Measurements from ENCODE around the gene VILL. TPM values are rescaled to one million over a fixed set of nuclear protein-coding genes. Genes with fewer than 3 reads are reported as not detected.

Gene VILL
- total and polyA plus RNA-seq, 2 donors (not counting 1 experiment from before 2014, with no cell fraction given) = 2.0 to 9.4 TPM

DNA sequence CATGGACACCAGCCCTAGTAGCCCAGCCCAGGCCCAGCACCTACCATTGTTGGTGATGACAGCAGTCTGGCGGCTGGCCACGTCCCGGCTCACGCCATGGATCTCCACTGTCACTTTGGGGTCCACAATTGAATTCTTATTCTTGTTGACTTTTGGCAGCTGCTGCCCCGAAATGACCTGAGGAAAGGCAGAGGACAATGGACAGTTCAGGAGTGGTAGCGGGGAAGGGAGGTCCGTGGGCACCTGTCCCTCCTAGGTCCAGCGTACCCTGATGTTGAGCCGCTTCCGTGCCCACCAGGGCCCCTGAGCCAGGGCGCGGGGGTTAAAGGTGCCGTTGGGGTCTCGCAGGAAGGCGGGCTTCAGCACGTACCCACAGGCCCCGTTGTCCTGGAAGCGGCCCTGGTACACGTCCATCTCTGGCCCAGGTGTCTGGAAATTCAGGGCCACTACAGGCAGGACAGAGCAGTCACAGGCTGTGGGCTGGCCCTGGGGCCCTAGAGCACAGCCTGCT, 17.7 kb downstream of the VILL start:
- Histone ChIP-seq H3K27me3 (ENCODE audit: control insufficient read depth, insufficient read depth, low read length) (no peaks in the 10 kb centered on the region), H4K20me1 (ENCODE audit: control insufficient read depth, extremely low read depth, insufficient read depth, low read length) (no peaks in the 10 kb centered on the region), H2AFZ (ENCODE audit: low read length) (no peak overlapping the region), H3K36me3 (ENCODE audit: control insufficient read depth, insufficient read depth, low read length) (peaks cover 5% of the 10 kb centered on the region), H3K27ac (ENCODE audit: insufficient read depth, low read length) (no peak overlapping the region), H3K9ac (ENCODE audit: insufficient read depth, low read length) (no peak overlapping the region), H3K4me2 (ENCODE audit: extremely low read depth, insufficient read depth, low read length) (no peak overlapping the region), H3K4me1 (ENCODE audit: control insufficient read depth, extremely low read depth, insufficient read depth, low read length) (no peaks in the 10 kb centered on the region), H3K4me3 (replicated peaks in 1 of 4; ENCODE audit: control extremely low read depth in 1 of 4, insufficient read depth in 1 of 4, low read depth in 3 of 4, low read length in 4 of 4) (no peak overlapping the region), H3K79me2 (ENCODE audit: control insufficient read depth, insufficient read depth, low read length) (no peaks in the 10 kb centered on the region), H3K9me3 (ENCODE audit: control insufficient read depth, insufficient read depth, low read depth, low read length) (no peaks in the 10 kb centered on the region)
- TF ChIP-seq EZH2 (IDR thresholded peaks at IDR 0.05; ENCODE audit: low read length, missing control alignments) = no peak
- TF ChIP-seq, protein P1, sequence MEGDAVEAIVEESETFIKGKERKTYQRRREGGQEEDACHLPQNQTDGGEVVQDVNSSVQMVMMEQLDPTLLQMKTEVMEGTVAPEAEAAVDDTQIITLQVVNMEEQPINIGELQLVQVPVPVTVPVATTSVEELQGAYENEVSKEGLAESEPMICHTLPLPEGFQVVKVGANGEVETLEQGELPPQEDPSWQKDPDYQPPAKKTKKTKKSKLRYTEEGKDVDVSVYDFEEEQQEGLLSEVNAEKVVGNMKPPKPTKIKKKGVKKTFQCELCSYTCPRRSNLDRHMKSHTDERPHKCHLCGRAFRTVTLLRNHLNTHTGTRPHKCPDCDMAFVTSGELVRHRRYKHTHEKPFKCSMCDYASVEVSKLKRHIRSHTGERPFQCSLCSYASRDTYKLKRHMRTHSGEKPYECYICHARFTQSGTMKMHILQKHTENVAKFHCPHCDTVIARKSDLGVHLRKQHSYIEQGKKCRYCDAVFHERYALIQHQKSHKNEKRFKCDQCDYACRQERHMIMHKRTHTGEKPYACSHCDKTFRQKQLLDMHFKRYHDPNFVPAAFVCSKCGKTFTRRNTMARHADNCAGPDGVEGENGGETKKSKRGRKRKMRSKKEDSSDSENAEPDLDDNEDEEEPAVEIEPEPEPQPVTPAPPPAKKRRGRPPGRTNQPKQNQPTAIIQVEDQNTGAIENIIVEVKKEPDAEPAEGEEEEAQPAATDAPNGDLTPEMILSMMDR (conservative IDR thresholded peaks at IDR 0.05 in 1 of 2, IDR thresholded peaks at IDR 0.05 in 1 of 2; ENCODE audit: low read depth in 1 of 2, low read length in 2 of 2) = no peak
- DNase-seq (ENCODE audit: low read depth in 2 of 2) = no peak

DNA sequence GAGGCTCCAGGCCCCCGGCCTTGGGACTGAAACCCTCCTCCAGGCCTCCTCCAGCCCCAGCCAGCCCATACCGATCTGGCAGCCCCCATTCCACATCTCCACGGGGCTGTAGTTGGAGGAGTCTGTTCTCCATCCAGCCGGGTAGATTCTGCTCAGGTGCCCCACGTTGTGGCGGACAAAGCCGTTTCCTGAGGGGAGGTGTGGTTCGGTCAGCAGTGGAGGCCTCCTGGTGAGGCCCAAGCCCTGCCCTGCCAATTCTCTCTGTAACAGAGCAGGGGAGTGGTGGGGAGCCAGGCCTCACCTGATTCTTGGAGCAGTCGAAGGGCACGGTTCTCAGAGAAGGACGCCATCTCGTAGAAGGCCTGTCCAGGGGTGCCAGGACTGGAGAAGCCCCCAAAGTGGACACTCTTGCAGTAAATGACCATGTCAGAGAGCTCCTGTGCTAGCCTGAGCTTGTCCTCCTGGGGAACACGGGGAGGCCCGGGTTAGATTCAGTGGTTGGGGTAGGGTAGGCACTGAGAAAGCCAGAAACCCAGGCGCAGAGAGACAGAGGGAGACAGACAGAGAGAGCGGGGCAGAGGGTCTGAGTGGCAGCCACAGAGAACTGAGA, 18.5 kb downstream of the VILL start:
- peaks cover 5% of the 10 kb centered on the region for H3K36me3 ChIP-seq (ENCODE audit: control insufficient read depth, insufficient read depth, low read length)

DNA sequence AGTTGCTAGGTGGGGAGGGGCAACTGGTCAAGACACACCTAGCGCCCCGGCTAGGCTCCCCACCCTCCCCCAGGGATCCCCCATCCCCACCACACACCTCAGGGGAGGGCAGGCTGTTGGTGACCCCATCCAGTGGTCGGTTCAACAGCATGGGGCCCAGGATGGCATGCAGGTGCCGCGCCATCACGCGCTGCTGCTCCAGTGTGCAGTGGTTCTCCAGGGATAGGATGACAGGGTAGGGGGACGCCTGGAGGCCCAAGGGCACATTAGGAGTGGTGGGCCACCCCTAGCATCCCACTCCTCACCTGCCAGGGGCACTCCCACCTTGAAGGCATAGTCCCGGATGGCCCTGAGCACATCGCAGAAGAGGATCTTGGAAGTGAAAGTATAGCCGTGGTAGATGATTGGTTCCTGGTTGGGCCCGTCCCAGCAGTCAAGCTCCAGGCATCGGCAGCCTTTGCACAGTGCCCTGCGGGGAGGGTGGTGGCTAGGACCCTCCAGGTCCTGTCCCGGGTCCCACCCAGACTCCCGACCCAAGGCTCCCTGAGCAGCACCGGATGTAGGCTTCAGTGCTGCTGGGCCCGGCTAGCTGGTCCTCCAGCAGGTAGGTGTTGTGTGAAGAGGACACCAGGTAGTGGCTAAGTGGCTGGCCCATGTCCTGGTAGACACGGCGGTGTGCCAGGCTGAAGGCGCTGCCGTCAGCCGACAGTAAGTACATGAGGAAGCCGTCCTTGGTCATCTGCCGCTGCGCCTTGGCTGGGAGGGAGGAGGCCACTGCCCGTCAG, 19.4 kb downstream of the VILL start:
- peaks cover 5% of the 10 kb centered on the region for H3K36me3 ChIP-seq (ENCODE audit: control insufficient read depth, insufficient read depth, low read length)
- DNase-seq (ENCODE audit: low read depth in 2 of 2) = no peak
- TF ChIP-seq, protein P1 (conservative IDR thresholded peaks at IDR 0.05 in 1 of 2, IDR thresholded peaks at IDR 0.05 in 1 of 2; ENCODE audit: low read depth in 1 of 2, low read length in 2 of 2) = no peak
- no peak for TF ChIP-seq EZH2 (IDR thresholded peaks at IDR 0.05; ENCODE audit: low read length, missing control alignments)
- no peak overlapping the region for H2AFZ ChIP-seq (ENCODE audit: low read length)
- no peak overlapping the region for H3K4me2 ChIP-seq (ENCODE audit: extremely low read depth, insufficient read depth, low read length)
- no peaks in the 10 kb centered on the region for H3K4me1 ChIP-seq (ENCODE audit: control insufficient read depth, extremely low read depth, insufficient read depth, low read length)
- H3K27me3 ChIP-seq (ENCODE audit: control insufficient read depth, insufficient read depth, low read length) = no peaks in the 10 kb centered on the region
- no peak overlapping the region for H3K27ac ChIP-seq (ENCODE audit: insufficient read depth, low read length)
- no peaks in the 10 kb centered on the region for H4K20me1 ChIP-seq (ENCODE audit: control insufficient read depth, extremely low read depth, insufficient read depth, low read length)
- no peak overlapping the region for H3K4me3 ChIP-seq (replicated peaks in 1 of 4; ENCODE audit: control extremely low read depth in 1 of 4, insufficient read depth in 1 of 4, low read depth in 3 of 4, low read length in 4 of 4)
- no peaks in the 10 kb centered on the region for H3K9me3 ChIP-seq (ENCODE audit: control insufficient read depth, insufficient read depth, low read depth, low read length)
- H3K79me2 ChIP-seq (ENCODE audit: control insufficient read depth, insufficient read depth, low read length) = no peaks in the 10 kb centered on the region
- H3K9ac ChIP-seq (ENCODE audit: insufficient read depth, low read length) = no peak overlapping the region

More for the DNA sequence above, 18.5 kb downstream of the VILL start:
- no peaks in the 10 kb centered on the region for H3K79me2 ChIP-seq (ENCODE audit: control insufficient read depth, insufficient read depth, low read length)
- no peak overlapping the region for H3K4me2 ChIP-seq (ENCODE audit: extremely low read depth, insufficient read depth, low read length)
- no peaks in the 10 kb centered on the region for H4K20me1 ChIP-seq (ENCODE audit: control insufficient read depth, extremely low read depth, insufficient read depth, low read length)
- no peak overlapping the region for H3K27ac ChIP-seq (ENCODE audit: insufficient read depth, low read length)
- no peak for DNase-seq (ENCODE audit: low read depth in 2 of 2)
- no peaks in the 10 kb centered on the region for H3K27me3 ChIP-seq (ENCODE audit: control insufficient read depth, insufficient read depth, low read length)
- no peaks in the 10 kb centered on the region for H3K9me3 ChIP-seq (ENCODE audit: control insufficient read depth, insufficient read depth, low read depth, low read length)
- no peak overlapping the region for H2AFZ ChIP-seq (ENCODE audit: low read length)
- H3K9ac ChIP-seq (ENCODE audit: insufficient read depth, low read length) = no peak overlapping the region
- no peaks in the 10 kb centered on the region for H3K4me1 ChIP-seq (ENCODE audit: control insufficient read depth, extremely low read depth, insufficient read depth, low read length)
- H3K4me3 ChIP-seq (replicated peaks in 1 of 4; ENCODE audit: control extremely low read depth in 1 of 4, insufficient read depth in 1 of 4, low read depth in 3 of 4, low read length in 4 of 4) = no peak overlapping the region
- TF ChIP-seq EZH2 (IDR thresholded peaks at IDR 0.05; ENCODE audit: low read length, missing control alignments) = no peak
- TF ChIP-seq, protein P1 (conservative IDR thresholded peaks at IDR 0.05 in 1 of 2, IDR thresholded peaks at IDR 0.05 in 1 of 2; ENCODE audit: low read depth in 1 of 2, low read length in 2 of 2) = no peak

Measured in fibroblast of lung (primary cell).